AG09319 (cell line): ENCODE results near the gene CIT.

ENCODE experiments used
- DNase-seq: peaks from one replicate; pipeline ENCODE4 v3.0.0-alpha.2; 2010; ENCODE audit warnings: low read depth; ENCODE audit errors: extremely low read depth
- CTCF ChIP-seq: IDR thresholded peaks from 2 replicates; pipeline ENCODE4 v1.5.1; 2011; ENCODE audit warnings: low read depth, mild to moderate bottlenecking, inconsistent platforms, low read length, moderate library complexity

The CIT gene

GRCh38 chr12:119744900-119745606 is 132.1 kb downstream of the CIT start:
- no peak for DNase-seq
- no peak for TF ChIP-seq CTCF

- no peak for TF ChIP-seq CTCF
- no peak for DNase-seq
Measured at GRCh38 chr12:119742700-119743099, 134.4 kb downstream of the CIT start.

GRCh38 chr12:119740830-119741229 is 136.3 kb downstream of the CIT start:
- DNase-seq: no peak
- no peak for TF ChIP-seq CTCF

- no peak for DNase-seq
- no peak for TF ChIP-seq CTCF
Measured at GRCh38 chr12:119735079-119735478, 142.0 kb downstream of the CIT start.

- no peak for DNase-seq
- no peak for TF ChIP-seq CTCF
Measured at GRCh38 chr12:119730381-119730780, 146.7 kb downstream of the CIT start.

GRCh38 chr12:119729871-119730270 is 147.2 kb downstream of the CIT start:
- DNase-seq: no peak
- TF ChIP-seq CTCF: no peak

GRCh38 chr12:119728444-119728745 is 148.7 kb downstream of the CIT start:
- no peak for TF ChIP-seq CTCF
- no peak for DNase-seq
